Right renal cortex interstitium (tissue), 3 donors: ENCODE data around the gene RGL4. TPM values are rescaled to one million over a fixed set of nuclear protein-coding genes. Genes with fewer than 3 reads are reported as not detected.
"Not testable (repeated sequence)": the region's sequence is repeated elsewhere in the genome, so short reads cannot be mapped to it uniquely, and the experiment has no call there.

ENCODE experiments used
- DNase-seq, 3 donors: peaks; one replicate each; pipeline ENCODE4 v3.0.0-alpha.2; 2013; ENCODE audit warnings: low read depth in 3 of 3, low spot score in 2 of 3
- polyA plus RNA-seq, 3 donors: library from polyadenylated mRNA; unstranded; fragments of 120-200 nt; gene quantifications; one replicate each; pipeline ENCODE4 v1.2.1, GENCODE V29; 2013; ENCODE audit not compliant: insufficient read length in 3 of 3

The RGL4 gene, protein sequence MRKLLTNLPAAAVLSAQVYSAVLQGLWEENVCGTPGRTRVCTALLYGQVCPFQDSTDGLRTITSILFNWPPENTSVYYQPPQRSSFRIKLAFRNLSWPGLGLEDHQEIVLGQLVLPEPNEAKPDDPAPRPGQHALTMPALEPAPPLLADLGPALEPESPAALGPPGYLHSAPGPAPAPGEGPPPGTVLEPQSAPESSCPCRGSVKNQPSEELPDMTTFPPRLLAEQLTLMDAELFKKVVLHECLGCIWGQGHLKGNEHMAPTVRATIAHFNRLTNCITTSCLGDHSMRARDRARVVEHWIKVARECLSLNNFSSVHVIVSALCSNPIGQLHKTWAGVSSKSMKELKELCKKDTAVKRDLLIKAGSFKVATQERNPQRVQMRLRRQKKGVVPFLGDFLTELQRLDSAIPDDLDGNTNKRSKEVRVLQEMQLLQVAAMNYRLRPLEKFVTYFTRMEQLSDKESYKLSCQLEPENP
- polyA plus RNA-seq, result 1 to 10 TPM; 1.8 to 3.1 (median 2.1) TPM

DNA sequence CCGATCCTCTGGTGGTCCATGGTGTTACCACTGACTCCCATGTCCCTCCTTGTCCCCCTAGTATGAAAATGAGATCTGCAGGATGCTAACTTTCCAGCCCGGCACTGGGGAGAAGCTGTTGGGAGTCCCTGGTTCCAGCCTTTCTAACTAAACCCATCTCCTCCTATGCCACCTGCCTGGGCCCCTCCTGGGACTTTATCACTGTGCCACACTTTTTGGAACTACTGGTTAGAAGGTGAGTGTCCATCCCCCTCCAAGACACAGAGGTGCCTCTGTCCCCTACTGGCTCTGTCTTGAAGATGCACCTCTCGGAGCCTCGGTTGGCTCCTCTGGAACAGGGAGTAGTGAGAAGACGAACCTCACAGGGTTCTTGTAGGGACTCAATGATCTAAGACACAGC, at the start of gene RGL4:
TSS of gene RGL4 (plus strand) at position 301 of the 400 bp plus-strand sequence. CDS start 1,018 bp downstream, outside the sequence.
- DNase-seq, result no peak

DNA sequence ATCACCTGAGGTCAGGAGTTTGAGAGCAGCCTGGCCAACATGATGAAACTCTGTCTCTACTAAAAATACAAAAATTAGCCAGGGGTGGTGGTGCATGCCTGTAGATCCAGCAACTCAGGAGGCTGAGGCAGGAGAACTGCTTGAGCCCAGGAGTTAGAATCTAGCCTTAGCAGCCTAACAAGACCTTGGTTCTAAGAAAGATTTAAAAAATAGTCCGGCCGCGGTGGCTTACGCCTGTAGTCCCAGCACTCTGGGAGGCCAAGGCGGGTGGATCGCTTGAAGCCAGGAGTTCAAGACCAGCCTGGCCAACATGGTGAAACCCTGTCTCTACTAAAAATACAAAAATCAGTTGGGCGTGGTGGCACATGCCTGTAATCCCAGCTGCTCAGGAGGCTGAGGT, 44.3 kb upstream of the RGL4 start:
- DNase-seq, result not testable (repeated sequence)

GRCh38 chr22:23649071-23649501, 41.7 kb upstream of the RGL4 start:
- DNase-seq, result no peak

DNA sequence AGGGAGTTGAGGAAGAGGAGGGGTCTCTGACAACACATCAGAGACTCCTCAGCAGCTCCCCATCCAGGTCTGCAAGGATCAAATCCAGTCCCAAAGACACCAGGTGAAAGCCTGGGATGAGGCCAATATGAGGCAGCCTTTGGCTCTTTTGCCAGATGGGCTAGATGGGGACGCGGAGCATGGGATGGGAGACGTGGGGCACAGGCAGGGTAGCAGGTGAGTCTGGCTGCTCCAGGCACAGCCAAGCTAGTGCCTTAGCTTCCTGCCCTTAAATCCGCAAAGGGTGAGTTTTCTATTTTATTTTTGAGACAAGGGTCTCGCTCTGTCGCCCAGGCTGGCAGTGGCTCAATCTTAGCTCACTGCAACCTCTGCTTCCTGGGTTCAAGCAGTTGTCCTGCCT, 39.1 kb upstream of the RGL4 start:
- no peak for DNase-seq

- DNase-seq, result no peak
Observed at GRCh38 chr22:23652286-23652685, 38.5 kb upstream of the RGL4 start.

- no peak for DNase-seq
Observed at GRCh38 chr22:23652711-23653110, 38.1 kb upstream of the RGL4 start.

DNA sequence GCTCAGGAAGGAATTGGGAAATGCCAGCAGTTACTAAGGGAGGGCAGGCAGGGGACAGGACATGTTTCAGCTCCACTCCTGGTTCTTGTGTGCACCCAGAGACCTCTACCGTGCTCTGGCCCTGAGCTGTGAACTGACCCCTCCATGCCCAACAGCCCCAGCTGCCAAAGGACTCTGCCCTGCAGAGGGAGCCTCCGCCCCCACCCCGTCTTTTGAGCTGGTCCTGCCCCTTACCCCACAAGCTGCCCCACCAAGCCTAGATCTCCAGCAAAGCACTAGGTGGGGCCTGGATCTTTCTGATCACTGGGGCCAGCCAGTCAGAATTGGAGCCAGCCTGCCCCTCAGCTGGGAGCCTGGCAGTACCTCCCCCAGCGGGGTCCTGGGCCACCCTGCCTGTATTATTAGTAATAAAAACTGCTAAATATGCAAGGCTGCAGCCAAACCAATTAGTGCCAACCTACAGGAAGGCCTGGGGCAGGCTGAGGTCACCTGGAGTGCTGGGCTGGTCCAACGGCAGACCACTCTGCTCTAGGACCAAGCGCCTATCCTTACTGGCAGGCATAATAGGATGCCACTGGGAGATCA, 34.8 kb upstream of the RGL4 start:
- no peak for DNase-seq

DNA sequence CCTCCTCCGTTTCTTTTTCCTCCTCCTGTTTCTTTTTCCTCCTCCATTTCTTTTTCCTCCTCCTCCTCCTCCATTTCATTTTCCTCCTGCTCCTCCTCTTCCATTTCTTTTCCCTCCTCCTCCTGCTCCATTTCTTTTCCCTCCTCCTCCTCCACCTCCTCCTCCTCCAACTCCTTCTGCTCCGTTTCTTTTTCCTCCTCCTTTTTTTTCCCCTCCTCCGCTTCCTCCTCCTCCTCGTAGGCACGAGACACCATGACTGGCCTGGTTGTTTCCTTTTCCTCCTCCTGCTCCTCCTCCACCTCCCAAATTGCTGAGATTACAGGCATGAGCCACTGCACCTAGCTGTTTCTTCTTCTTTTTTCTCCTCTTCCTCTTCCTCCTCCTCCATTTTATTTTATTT, 33.1 kb upstream of the RGL4 start:
- no peak for DNase-seq

DNA sequence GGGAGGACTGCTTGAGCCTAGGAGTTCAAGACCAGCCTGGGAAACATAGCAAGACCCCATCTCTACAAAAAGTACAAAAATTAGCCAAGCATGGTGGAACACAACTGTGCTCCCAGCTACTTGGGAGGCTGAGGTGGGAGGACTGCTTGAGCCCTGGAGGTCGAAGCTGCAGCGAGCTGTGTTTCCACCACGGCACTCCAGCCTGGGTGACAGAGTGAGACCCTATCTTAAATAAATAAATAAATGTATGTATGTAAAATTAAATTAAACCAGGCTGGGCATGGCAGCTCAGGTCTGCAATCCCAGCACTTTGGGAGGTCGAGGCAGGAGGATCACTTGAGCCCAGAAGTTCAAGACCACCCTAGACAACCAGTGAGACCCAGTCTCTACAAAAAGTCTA, 30.4 kb upstream of the RGL4 start:
- not testable (repeated sequence) for DNase-seq

DNA sequence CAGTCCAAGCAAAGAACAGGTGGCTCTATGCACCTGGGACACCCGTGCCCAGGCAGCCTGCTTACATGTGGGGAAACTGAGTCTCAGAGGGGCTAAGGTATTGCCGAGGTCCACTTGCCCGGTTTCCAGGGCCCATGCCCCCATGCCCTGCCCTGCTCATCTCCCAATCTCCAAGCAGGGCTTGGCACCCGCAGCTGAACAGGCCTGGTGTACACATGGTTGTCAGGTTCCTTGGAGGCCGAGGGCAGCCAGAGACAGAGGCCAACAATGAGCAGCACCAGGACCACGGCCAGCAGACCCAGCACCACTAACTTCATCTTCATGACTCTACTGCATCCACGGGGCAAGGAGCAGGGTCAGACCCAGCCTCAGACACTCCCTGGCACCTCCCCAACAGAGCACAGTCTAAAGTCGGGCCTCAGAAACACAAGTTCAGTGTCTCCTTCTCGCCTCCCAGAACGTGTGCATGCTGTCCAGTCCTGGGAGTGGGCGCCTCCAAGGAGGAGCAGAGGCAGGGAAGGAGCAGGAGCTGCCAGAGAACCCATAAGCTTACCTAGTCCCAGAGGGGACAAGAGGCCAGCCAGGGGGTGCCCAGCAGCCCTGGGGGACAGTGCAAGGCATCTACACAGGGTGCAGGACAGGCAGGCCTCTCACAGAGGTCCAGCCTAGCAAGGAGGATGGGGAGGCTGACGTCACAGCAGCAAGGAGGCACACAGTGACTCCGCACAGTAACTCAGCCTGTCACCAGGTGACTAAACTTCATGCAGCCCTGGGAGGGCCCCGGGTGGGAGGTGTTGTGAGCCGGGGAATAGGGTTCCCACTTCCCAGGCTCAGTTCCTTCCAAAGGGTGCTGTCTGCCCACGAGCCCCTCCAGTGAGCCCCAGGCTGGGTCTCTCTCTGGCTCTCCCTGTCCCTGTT, 20.2 kb upstream of the RGL4 start:
- DNase-seq, result no peak

DNA sequence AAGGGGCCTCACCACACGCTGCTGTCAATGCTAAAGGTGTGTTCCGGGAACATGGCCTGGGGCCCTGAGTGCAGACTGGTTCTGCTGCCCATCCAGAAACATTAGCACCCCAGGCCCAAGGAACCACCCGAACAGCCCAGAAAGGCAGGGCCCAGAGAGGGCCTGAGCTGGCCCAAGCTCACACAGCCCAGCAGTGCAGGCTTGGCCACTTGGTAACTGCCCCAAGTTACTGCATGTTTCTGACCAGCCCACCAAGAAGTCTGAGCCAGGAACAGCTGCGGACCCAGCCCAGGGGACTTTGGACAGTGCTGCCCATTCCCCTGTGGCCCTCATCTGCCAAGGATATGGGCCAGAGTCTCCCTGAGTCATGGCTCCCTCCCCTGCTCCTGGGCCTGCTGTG, 19.4 kb upstream of the RGL4 start:
- DNase-seq, result not testable (repeated sequence)

GRCh38 chr22:23672307-23673049, 18.3 kb upstream of the RGL4 start:
- DNase-seq, result not testable (repeated sequence)

DNA sequence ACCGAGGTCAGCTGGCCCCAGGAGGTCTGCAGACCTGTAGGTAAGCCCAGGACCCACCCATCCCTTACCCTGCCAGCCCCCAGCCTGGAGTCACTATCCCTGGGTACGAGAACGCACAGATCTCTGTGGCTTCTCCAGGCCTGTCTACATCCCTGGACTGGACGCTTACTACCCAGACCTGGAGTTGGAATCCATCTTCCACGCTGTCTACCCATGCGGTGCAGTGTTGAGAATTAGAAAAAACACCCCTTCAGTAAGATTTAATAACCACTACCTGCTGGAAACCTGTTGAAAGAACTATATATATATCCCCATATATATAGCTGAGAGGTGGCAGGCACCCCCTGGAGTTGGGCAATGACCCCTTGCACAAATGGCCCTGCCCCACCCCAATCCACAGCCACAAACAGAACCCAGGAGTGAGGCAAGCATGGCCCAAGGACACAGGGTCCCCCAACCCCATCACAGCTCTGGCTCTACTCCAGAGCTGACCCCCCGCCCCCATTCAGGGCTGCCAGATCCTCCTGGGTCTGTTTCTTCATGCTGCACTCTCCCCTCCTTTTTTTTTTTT, 17.7 kb upstream of the RGL4 start:
- no peak for DNase-seq

GRCh38 chr22:23673826-23674690, 16.8 kb upstream of the RGL4 start:
- no peak for DNase-seq

DNA sequence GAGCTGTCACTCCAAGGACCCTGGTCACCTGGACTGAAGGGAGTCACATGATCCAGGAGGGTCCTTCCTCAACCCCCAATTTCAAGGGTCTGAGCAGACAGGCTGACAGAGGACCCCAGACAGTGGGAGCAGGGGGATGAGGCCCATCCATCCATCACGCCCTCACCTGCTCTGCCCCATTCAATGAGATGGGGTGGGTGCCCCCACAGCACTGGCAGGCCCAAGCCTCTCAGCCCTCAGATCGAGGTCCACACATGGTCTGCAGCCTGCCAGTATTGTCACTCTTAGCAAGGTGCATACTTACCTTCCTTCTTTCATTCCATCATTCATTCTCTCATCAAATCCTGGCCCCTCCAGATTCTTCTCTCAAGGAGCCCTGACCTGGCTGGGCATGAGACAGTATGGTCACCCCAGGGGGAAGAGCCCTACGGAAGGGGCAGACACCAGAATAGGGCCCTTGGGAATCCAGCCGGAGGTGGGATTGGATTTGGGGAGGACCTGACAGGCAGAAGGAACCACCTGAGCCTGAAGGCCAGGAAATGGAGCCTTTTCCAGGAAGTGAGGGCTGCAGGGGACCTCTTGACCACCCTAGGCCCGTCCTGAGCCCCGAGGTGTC, 15.8 kb upstream of the RGL4 start:
- DNase-seq, result not testable (repeated sequence)

- peak in 2 of 3 donors; percentile 1 to 10 for DNase-seq
Observed at GRCh38 chr22:23675502-23676415, 15.1 kb upstream of the RGL4 start.
